KBM-7 (cell line): ENCODE data around the gene ABLIM2.
"Not testable (repeated sequence)": the region's sequence is repeated elsewhere in the genome, so short reads cannot be mapped to it uniquely, and the experiment has no call there.

Source experiments
- DNase-seq: peaks from one replicate; pipeline ENCODE4 v3.0.0-alpha.2; 2015
- in situ Hi-C: fragments of 300-500 bp; cut with MboI; formaldehyde crosslinking; loops from 2 replicates; pipeline ENCODE4 v1.14.3; 2020; ENCODE audit warnings: low sequenced_read_pairs, low pct_unique_long_range_greater_than_20kb, mixed read lengths

ABLIM2 gene

GRCh38 chr4:8147231-8147970 lies 11.2 kb downstream of the ABLIM2 start:
- DNase-seq, result no peak
- in situ Hi-C loops, result no loop called here

- in situ Hi-C loops, result no loop called here
- no peak for DNase-seq
Observed at GRCh38 chr4:8146157-8146556, 12.5 kb downstream of the ABLIM2 start.

- no peak for DNase-seq
- in situ Hi-C loops, result no loop called here
Observed at GRCh38 chr4:8144359-8144758, 14.3 kb downstream of the ABLIM2 start.

- in situ Hi-C loops, result no loop called here
- DNase-seq, result no peak
Observed at GRCh38 chr4:8143392-8144140, 15.0 kb downstream of the ABLIM2 start.

GRCh38 chr4:8142556-8142955 lies 16.1 kb downstream of the ABLIM2 start:
- DNase-seq, result no peak
- in situ Hi-C loops, result no loop called here

GRCh38 chr4:8141935-8142334 lies 16.7 kb downstream of the ABLIM2 start:
- DNase-seq, result no peak
- in situ Hi-C loops, result no loop called here

- no peak for DNase-seq
- in situ Hi-C loops, result no loop called here
Observed at GRCh38 chr4:8140915-8141314, 17.7 kb downstream of the ABLIM2 start.

GRCh38 chr4:8139726-8140125 lies 18.9 kb downstream of the ABLIM2 start:
- not testable (repeated sequence) for DNase-seq

GRCh38 chr4:8136972-8137710 lies 21.5 kb downstream of the ABLIM2 start:
- in situ Hi-C loops, result no loop called here
- no peak for DNase-seq

More at GRCh38 chr4:8139726-8140125, 18.9 kb downstream of the ABLIM2 start:
- in situ Hi-C loops, result not testable (repeated sequence)

GRCh38 chr4:8136529-8136928 lies 22.1 kb downstream of the ABLIM2 start:
- no peak for DNase-seq
- in situ Hi-C loops, result no loop called here

- no peak for DNase-seq
- in situ Hi-C loops, result no loop called here
Observed at GRCh38 chr4:8135666-8136065, 22.9 kb downstream of the ABLIM2 start.

- DNase-seq, result no peak
- in situ Hi-C loops, result no loop called here
Observed at GRCh38 chr4:8133897-8134563, 24.6 kb downstream of the ABLIM2 start.

GRCh38 chr4:8132947-8133705 lies 25.5 kb downstream of the ABLIM2 start:
- no peak for DNase-seq
- in situ Hi-C loops, result no loop called here

- DNase-seq, result no peak
- in situ Hi-C loops, result no loop called here
Observed at GRCh38 chr4:8132400-8132799, 26.2 kb downstream of the ABLIM2 start.

GRCh38 chr4:8131826-8132225 lies 26.8 kb downstream of the ABLIM2 start:
- no peak for DNase-seq
- in situ Hi-C loops, result no loop called here

- in situ Hi-C loops, result no loop called here
- no peak for DNase-seq
Observed at GRCh38 chr4:8131210-8131609, 27.4 kb downstream of the ABLIM2 start.

- no peak for DNase-seq
- in situ Hi-C loops, result no loop called here
Observed at GRCh38 chr4:8130346-8131066, 28.1 kb downstream of the ABLIM2 start.

- in situ Hi-C loops, result no loop called here
- no peak for DNase-seq
Observed at GRCh38 chr4:8129785-8130184, 28.8 kb downstream of the ABLIM2 start.
